Chondrocyte (in vitro differentiated cells): Measurements from ENCODE around the gene TGFBRAP1. TPM values are rescaled to one million over a fixed set of nuclear protein-coding genes. Genes with fewer than 3 reads are reported as not detected.
"Not testable (repeated sequence)": the region's sequence is repeated elsewhere in the genome, so short reads cannot be mapped to it uniquely, and the experiment has no call there.

Experiments used
- DNase-seq: peaks from one replicate; pipeline ENCODE4 v3.0.0; 2021; ENCODE audit warnings: mixed read lengths, low spot score
- H3K27ac Mint-ChIP-seq: one replicate; pipeline ENCODE4 v1.8.0; 2021; ENCODE audit warnings: mild to moderate bottlenecking, moderate library complexity, mixed read lengths; ENCODE audit not compliant: unreplicated experiment
- H3K27me3 Mint-ChIP-seq: 2 replicates; pipeline ENCODE4 v1.8.0; 2021; ENCODE audit warnings: low read depth, mixed read lengths
- H3K36me3 Mint-ChIP-seq: 2 replicates; pipeline ENCODE4 v1.8.0; 2021; ENCODE audit warnings: low read depth, mixed read lengths
- H3K4me1 Mint-ChIP-seq: 2 replicates; pipeline ENCODE4 v1.8.0; 2021; ENCODE audit warnings: low read depth, mild to moderate bottlenecking, mixed read lengths
- H3K4me3 Mint-ChIP-seq: one replicate; pipeline ENCODE4 v1.8.0; 2021; ENCODE audit warnings: mild to moderate bottlenecking, moderate library complexity, mixed read lengths; ENCODE audit not compliant: unreplicated experiment
- H3K9me3 Mint-ChIP-seq: 2 replicates; pipeline ENCODE4 v1.8.0; 2021; ENCODE audit warnings: low read depth, mixed read lengths
- CTCF ChIP-seq: fragments of 200-600 bp; sonication (generic); IDR thresholded peaks from 2 replicates; pipeline ENCODE4 v1.5.0; 2021; ENCODE audit warnings: antibody characterized with exemption, mild to moderate bottlenecking, moderate library complexity
- total RNA-seq: library from RNA; stranded (reverse); gene quantifications from 3 replicates; pipeline ENCODE4 v1.2.1, GENCODE V29; 2021

Gene TGFBRAP1
- total RNA-seq, 1 donor from 2014 or later, result 18.3 TPM

GRCh38 chr2:105252271-105252670 lies 77.3 kb downstream of the TGFBRAP1 start:
- Mint-ChIP-seq H3K9me3 (peaks cover 4% of the 10 kb centered on the region), H3K27me3 (no peaks in the 10 kb centered on the region), H3K36me3 (peaks cover 2% of the 10 kb centered on the region), H3K4me1 (peaks cover 29% of the 10 kb centered on the region), H3K27ac (peak overlapping the region; percentile 17), H3K4me3 (no peak overlapping the region)
- TF ChIP-seq CTCF, result no peak
- no peak for DNase-seq

- H3K27ac Mint-ChIP-seq, H3K4me3 Mint-ChIP-seq, H3K27me3 Mint-ChIP-seq, H3K36me3 Mint-ChIP-seq, H3K9me3 Mint-ChIP-seq, DNase-seq: not testable (repeated sequence)
- peaks cover 17% of the 10 kb centered on the region for H3K4me1 Mint-ChIP-seq
Measured at GRCh38 chr2:105251016-105251648, 78.4 kb downstream of the TGFBRAP1 start.

- TF ChIP-seq CTCF, result no peak
- H3K27me3 Mint-ChIP-seq, result no peaks in the 10 kb centered on the region
- H3K9me3 Mint-ChIP-seq, result no peaks in the 10 kb centered on the region
- H3K27ac Mint-ChIP-seq, result no peak overlapping the region
- H3K4me3 Mint-ChIP-seq, result no peak overlapping the region
- DNase-seq, result no peak
- H3K4me1 Mint-ChIP-seq, result peaks cover 10% of the 10 kb centered on the region
- no peaks in the 10 kb centered on the region for H3K36me3 Mint-ChIP-seq
Measured at GRCh38 chr2:105249891-105250290, 79.6 kb downstream of the TGFBRAP1 start.

- H3K9me3 Mint-ChIP-seq, result no peaks in the 10 kb centered on the region
- H3K4me3 Mint-ChIP-seq, result no peak overlapping the region
- DNase-seq, result no peak
- no peak overlapping the region for H3K27ac Mint-ChIP-seq
- H3K4me1 Mint-ChIP-seq, result peaks cover 10% of the 10 kb centered on the region
- TF ChIP-seq CTCF, result no peak
- H3K36me3 Mint-ChIP-seq, result no peaks in the 10 kb centered on the region
- H3K27me3 Mint-ChIP-seq, result no peaks in the 10 kb centered on the region
Measured at GRCh38 chr2:105249181-105249580, 80.4 kb downstream of the TGFBRAP1 start.

GRCh38 chr2:105248316-105249070 lies 81.0 kb downstream of the TGFBRAP1 start:
- H3K27ac Mint-ChIP-seq, result no peak overlapping the region
- no peak for DNase-seq
- no peak overlapping the region for H3K4me3 Mint-ChIP-seq
- no peaks in the 10 kb centered on the region for H3K36me3 Mint-ChIP-seq
- no peak for TF ChIP-seq CTCF
- H3K4me1 Mint-ChIP-seq, result peaks cover 4% of the 10 kb centered on the region
- H3K27me3 Mint-ChIP-seq, result no peaks in the 10 kb centered on the region
- no peaks in the 10 kb centered on the region for H3K9me3 Mint-ChIP-seq
